Endothelial cell of umbilical vein (primary cell): ENCODE measurements around the gene KAT7. TPM values are rescaled to one million over a fixed set of nuclear protein-coding genes. Genes with fewer than 3 reads are reported as not detected.

ENCODE experiments used
- BruUV-seq: library from RNA; stranded (reverse); fragments of 400-500 nt; replicated peaks from 2 replicates; lab custom pipeline; 2021; lab: Mats Ljungman, UMichigan
- CTCF ChIA-PET: fragments of 300-600, 350-600 bp; sonication (Branson Sonifier 250); formaldehyde crosslinking; loops from one replicate; lab custom pipeline; 2021; ENCODE audit warnings: antibody characterized with exemption, inconsistent platforms; lab: Charles Lee
- POLR2A ChIA-PET: fragments of 300-600, 350-600 bp; sonication (Branson Sonifier 250); formaldehyde crosslinking; loops from one replicate; lab custom pipeline; 2021; ENCODE audit warnings: antibody characterized with exemption, inconsistent platforms; lab: Charles Lee
- DNase-seq: peaks from one replicate; pipeline ENCODE4 v3.0.0-alpha.2; 2011; ENCODE audit warnings: low read depth, low spot score
- FAIRE-seq: peaks from 2 replicates; lab custom pipeline; 2011; peaks lifted over from hg19 to GRCh38; lab: Jason Lieb, UNC
- H2AFZ ChIP-seq: 2 replicates; pipeline ENCODE4 v1.6.0; 2012; ENCODE audit warnings: low read depth, low read length, control low read depth, inconsistent platforms
- H3K27ac ChIP-seq: 2 replicates; pipeline ENCODE4 v1.5.1; 2011; ENCODE audit warnings: low read depth, mild to moderate bottlenecking, control low read depth, low read length, moderate library complexity; ENCODE audit not compliant: insufficient read depth
- H3K27me3 ChIP-seq, 2 experiments: 2 replicates each; pipeline versions ENCODE4 v1.6.0 to v1.6.1; 2011; ENCODE audit warnings: low read length in 2 of 2, mixed read lengths in 1 of 2; ENCODE audit not compliant: control insufficient read depth in 2 of 2, insufficient read depth in 2 of 2
- H3K36me3 ChIP-seq, 2 experiments: 2 replicates in 1 of 2; 3 replicates in 1 of 2; pipeline ENCODE4 v1.5.1; 2011; ENCODE audit warnings: low read length in 2 of 2, mild to moderate bottlenecking in 1 of 2, moderate library complexity in 1 of 2; ENCODE audit not compliant: control insufficient read depth in 2 of 2, insufficient read depth in 2 of 2; ENCODE audit errors: extremely low read depth in 1 of 2
- H3K4me1 ChIP-seq: 3 replicates; pipeline ENCODE4 v1.5.1; 2011; ENCODE audit warnings: mild to moderate bottlenecking, low read length; ENCODE audit not compliant: control insufficient read depth, insufficient read depth; ENCODE audit errors: extremely low read depth
- H3K4me2 ChIP-seq: 2 replicates; pipeline ENCODE4 v1.6.1; 2011; ENCODE audit warnings: low read length, control low read depth, mixed read lengths; ENCODE audit not compliant: insufficient read depth
- H3K4me3 ChIP-seq, 3 experiments: fragments of 200-600 bp in 1 of 3; sonication (generic), shearing (Covaris generic) in 1 of 3; replicated peaks in 1 of 3; 2 replicates each; pipeline ENCODE4 v1.5.1; 2011 to 2016; ENCODE audit warnings: control low read depth in 3 of 3, low read length in 3 of 3, mild to moderate bottlenecking in 2 of 3, inconsistent platforms in 1 of 3, low read depth in 1 of 3, moderate library complexity in 1 of 3; ENCODE audit not compliant: insufficient read depth in 1 of 3
- H3K79me2 ChIP-seq: 2 replicates; pipeline ENCODE4 v1.6.0; 2012; ENCODE audit warnings: low read length, inconsistent platforms; ENCODE audit not compliant: control insufficient read depth, insufficient read depth
- H3K9ac ChIP-seq: replicated peaks from 2 replicates; pipeline ENCODE3; 2011; ENCODE audit warnings: low read length, control low read depth; ENCODE audit not compliant: insufficient read depth; ENCODE audit errors: extremely low read depth
- H3K9me1 ChIP-seq: replicated peaks from 3 replicates; pipeline ENCODE4 v1.6.0; 2011; ENCODE audit warnings: mild to moderate bottlenecking, low read length; ENCODE audit not compliant: control insufficient read depth, insufficient read depth; ENCODE audit errors: extremely low read depth
- H3K9me3 ChIP-seq: replicated peaks from 2 replicates; pipeline ENCODE4 v1.5.1; 2012; ENCODE audit warnings: low read length, inconsistent platforms; ENCODE audit not compliant: control insufficient read depth, insufficient read depth
- H4K20me1 ChIP-seq: replicated peaks from 2 replicates; pipeline ENCODE3; 2011; ENCODE audit warnings: mild to moderate bottlenecking, low read length; ENCODE audit not compliant: control insufficient read depth, insufficient read depth; ENCODE audit errors: extremely low read depth
- EZH2 ChIP-seq: IDR thresholded peaks from 2 replicates; pipeline ENCODE4 v1.6.1; 2012; ENCODE audit warnings: borderline replicate concordance, low read depth, mild to moderate bottlenecking, moderate library complexity, low read length, inconsistent platforms; ENCODE audit not compliant: severe bottlenecking
- FOS ChIP-seq: IDR thresholded peaks from 2 replicates; pipeline ENCODE4 v1.6.1; 2011; ENCODE audit warnings: mild to moderate bottlenecking, low read length, moderate library complexity, borderline replicate concordance; ENCODE audit not compliant: insufficient read depth
- GATA2 ChIP-seq: IDR thresholded peaks from 2 replicates; pipeline ENCODE4 v1.7.0; 2011; ENCODE audit warnings: low read depth, mild to moderate bottlenecking, moderate library complexity, mixed read lengths, low read length; ENCODE audit not compliant: insufficient read length, insufficient read depth
- JUN ChIP-seq: IDR thresholded peaks from 2 replicates; pipeline ENCODE4 v1.6.1; 2011; ENCODE audit warnings: borderline replicate concordance, low read depth; ENCODE audit not compliant: insufficient read length, insufficient read depth
- MYC ChIP-seq: IDR thresholded peaks from one replicate; pipeline ENCODE4 v1.6.1; 2011; ENCODE audit warnings: mild to moderate bottlenecking, low read depth, low read length
- POLR2A ChIP-seq: IDR thresholded peaks from 2 replicates; pipeline ENCODE4 v1.6.1; 2012; ENCODE audit warnings: low read depth, mild to moderate bottlenecking, control low read depth, low read length
- POLR2AphosphoS5 ChIP-seq: IDR thresholded peaks from 2 replicates; pipeline ENCODE4 v1.6.1; 2012; ENCODE audit warnings: low read depth, mild to moderate bottlenecking, control low read depth, low read length, moderate library complexity; ENCODE audit not compliant: insufficient read depth
- dilution Hi-C: fragments of 300-500 bp; cut with MboI; formaldehyde crosslinking; loops from one replicate; pipeline ENCODE4 v1.15.0; 2019; ENCODE audit warnings: low sequenced_read_pairs; ENCODE audit not compliant: extremely low pct_ligation_motif_present
- intact Hi-C: fragments of 100-400 bp; cut with micrococcal nuclease; formaldehyde crosslinking; loops from one replicate; pipeline ENCODE4 v1.10.0; 2022
- polyA plus RNA-seq, 4 experiments: library from polyadenylated mRNA; depleted of rRNA in 3 of 4; stranded (reverse) in 3 of 4; unstranded in 1 of 4; fragments of >200 nt; gene quantifications; 2 replicates each; pipeline versions ENCODE4 v1.2.1 to v1.2.3, GENCODE V29; 2011 to 2012; ENCODE audit warnings: missing spikeins in 1 of 4
- total RNA-seq: library from RNA; stranded (reverse); gene quantifications from 2 replicates; pipeline ENCODE4 v1.2.3, GENCODE V29; 2021
- TF ChIP-seq, protein P1 (sequence below): IDR thresholded peaks from 2 replicates; pipeline ENCODE4 v1.6.1; 2011; ENCODE audit not compliant: insufficient read depth, insufficient read length
- TF ChIP-seq, protein P2 (sequence below), 2 donors: IDR thresholded peaks; 1 replicate in 1 of 2; 2 replicates in 1 of 2; pipeline ENCODE4 v1.5.1; 2011; ENCODE audit warnings: low read length in 2 of 2, mild to moderate bottlenecking in 2 of 2, moderate library complexity in 2 of 2, control low read depth in 1 of 2, inconsistent platforms in 1 of 2, low read depth in 1 of 2; ENCODE audit not compliant: insufficient read depth in 1 of 2; ENCODE audit errors: extremely low read depth in 1 of 2

The KAT7 gene
- total and polyA plus RNA-seq, 2 donors (not counting 3 experiments of a cell fraction or from before 2014, with no cell fraction given) = 44.5 to 66.2 TPM

DNA sequence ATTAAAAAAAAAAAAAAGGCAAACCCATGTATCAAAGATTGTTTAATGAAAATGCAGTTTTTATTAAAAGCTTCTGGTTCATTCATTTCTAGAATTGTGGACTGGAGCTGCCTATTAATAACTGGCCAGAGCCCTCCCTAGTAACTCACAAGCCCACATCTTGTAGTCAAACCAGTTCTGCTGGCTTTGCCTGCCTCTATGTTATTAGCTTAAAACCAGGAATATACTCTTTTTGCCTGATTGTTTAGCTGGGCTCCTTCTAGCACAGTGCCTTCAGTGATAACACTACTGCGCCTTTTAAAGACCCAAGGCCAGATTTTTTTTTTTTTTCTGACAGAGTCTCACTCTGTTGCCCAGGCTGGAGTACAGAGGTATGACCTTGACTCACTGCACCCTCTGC, 33.4 kb downstream of the KAT7 start:
- Histone ChIP-seq H3K9ac (no peak overlapping the region), H3K4me1 (peaks cover 23% of the 10 kb centered on the region), H3K79me2 (peaks cover 4% of the 10 kb centered on the region), H3K27ac (no peak overlapping the region), H2AFZ (no peak overlapping the region), H3K27me3 (no peaks in the 10 kb centered on the region), H3K9me1 (no peaks in the 10 kb centered on the region), H4K20me1 (no peaks in the 10 kb centered on the region), H3K4me3 (no peak overlapping the region), H3K36me3 (peaks cover 30 to 47% of the 10 kb centered on the region in 2 experiments), H3K9me3 (no peaks in the 10 kb centered on the region), H3K4me2 (no peak overlapping the region)
- TF ChIP-seq MYC (no peak), EZH2 (no peak), FOS (no peak), POLR2A (no peak), GATA2 (no peak), POLR2AphosphoS5 (no peak), JUN (no peak)
- TF ChIP-seq, protein P1, sequence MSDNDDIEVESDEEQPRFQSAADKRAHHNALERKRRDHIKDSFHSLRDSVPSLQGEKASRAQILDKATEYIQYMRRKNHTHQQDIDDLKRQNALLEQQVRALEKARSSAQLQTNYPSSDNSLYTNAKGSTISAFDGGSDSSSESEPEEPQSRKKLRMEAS = no peak
- TF ChIP-seq, protein P2, sequence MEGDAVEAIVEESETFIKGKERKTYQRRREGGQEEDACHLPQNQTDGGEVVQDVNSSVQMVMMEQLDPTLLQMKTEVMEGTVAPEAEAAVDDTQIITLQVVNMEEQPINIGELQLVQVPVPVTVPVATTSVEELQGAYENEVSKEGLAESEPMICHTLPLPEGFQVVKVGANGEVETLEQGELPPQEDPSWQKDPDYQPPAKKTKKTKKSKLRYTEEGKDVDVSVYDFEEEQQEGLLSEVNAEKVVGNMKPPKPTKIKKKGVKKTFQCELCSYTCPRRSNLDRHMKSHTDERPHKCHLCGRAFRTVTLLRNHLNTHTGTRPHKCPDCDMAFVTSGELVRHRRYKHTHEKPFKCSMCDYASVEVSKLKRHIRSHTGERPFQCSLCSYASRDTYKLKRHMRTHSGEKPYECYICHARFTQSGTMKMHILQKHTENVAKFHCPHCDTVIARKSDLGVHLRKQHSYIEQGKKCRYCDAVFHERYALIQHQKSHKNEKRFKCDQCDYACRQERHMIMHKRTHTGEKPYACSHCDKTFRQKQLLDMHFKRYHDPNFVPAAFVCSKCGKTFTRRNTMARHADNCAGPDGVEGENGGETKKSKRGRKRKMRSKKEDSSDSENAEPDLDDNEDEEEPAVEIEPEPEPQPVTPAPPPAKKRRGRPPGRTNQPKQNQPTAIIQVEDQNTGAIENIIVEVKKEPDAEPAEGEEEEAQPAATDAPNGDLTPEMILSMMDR (IDR thresholded peaks at IDR 0.05; ENCODE audit: extremely low read depth in 1 of 2, insufficient read depth in 1 of 2, low read depth in 1 of 2, low read length in 2 of 2) = no peak
- BruUV-seq = no TSS peak
- CTCF ChIA-PET = interaction anchor here (0.5 to 1.1 kb wide), 5 partner anchors 10 to 254 kb away, joined by 3 to 5 read pairs (median 3); no protein-coding TSS in a partner anchor
- dilution Hi-C loops (no loop called here), intact Hi-C loops (no loop called here)
- FAIRE-seq = no peak
- DNase-seq = no peak
- POLR2A ChIA-PET = interaction anchor here (0.5 kb wide), 1 partner anchor 58 kb away, joined by 6 read pairs; the partner anchor contains the start of gene FAM117A
